GM12873 (cell line): Measurements from ENCODE around the gene USP11.

Source experiments
- TF ChIP-seq, protein P1 (sequence below): IDR thresholded peaks from 2 replicates; pipeline ENCODE4 v1.5.1; 2012; ENCODE audit warnings: low read depth, mild to moderate bottlenecking, moderate library complexity, low read length, control low read depth; ENCODE audit not compliant: insufficient read depth; ENCODE audit errors: missing control alignments

Gene USP11

DNA sequence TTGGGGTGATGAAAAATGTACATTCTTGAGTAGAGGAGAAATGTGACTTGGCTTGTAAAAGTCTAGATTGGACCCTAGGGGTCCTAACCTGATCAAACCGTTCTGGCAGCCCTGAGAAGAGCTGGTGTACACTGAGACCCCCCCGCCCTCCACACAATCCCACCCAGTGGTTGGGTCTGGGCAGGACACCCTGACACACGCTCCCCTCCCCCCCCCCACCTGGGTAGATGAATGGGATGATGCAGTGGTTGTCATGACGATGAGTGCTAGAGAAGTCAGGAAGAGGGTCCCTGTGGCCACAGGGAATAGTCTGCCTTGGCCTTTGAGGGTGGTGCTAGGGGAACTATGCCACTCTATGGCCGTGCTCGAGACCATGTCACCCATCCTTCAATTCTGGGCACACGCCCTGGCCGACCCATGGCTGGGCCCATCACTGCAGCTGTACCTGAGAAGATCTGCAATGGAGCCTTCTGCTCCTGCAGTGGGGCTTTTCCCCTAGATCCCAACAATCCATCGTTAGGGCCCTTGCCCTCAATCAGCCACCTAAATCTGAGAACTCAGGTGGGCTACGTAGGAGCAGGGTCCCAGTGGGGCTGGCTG lies 10.0 kb upstream of the USP11 start:
- TF ChIP-seq, protein P1, sequence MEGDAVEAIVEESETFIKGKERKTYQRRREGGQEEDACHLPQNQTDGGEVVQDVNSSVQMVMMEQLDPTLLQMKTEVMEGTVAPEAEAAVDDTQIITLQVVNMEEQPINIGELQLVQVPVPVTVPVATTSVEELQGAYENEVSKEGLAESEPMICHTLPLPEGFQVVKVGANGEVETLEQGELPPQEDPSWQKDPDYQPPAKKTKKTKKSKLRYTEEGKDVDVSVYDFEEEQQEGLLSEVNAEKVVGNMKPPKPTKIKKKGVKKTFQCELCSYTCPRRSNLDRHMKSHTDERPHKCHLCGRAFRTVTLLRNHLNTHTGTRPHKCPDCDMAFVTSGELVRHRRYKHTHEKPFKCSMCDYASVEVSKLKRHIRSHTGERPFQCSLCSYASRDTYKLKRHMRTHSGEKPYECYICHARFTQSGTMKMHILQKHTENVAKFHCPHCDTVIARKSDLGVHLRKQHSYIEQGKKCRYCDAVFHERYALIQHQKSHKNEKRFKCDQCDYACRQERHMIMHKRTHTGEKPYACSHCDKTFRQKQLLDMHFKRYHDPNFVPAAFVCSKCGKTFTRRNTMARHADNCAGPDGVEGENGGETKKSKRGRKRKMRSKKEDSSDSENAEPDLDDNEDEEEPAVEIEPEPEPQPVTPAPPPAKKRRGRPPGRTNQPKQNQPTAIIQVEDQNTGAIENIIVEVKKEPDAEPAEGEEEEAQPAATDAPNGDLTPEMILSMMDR, result no peak

DNA sequence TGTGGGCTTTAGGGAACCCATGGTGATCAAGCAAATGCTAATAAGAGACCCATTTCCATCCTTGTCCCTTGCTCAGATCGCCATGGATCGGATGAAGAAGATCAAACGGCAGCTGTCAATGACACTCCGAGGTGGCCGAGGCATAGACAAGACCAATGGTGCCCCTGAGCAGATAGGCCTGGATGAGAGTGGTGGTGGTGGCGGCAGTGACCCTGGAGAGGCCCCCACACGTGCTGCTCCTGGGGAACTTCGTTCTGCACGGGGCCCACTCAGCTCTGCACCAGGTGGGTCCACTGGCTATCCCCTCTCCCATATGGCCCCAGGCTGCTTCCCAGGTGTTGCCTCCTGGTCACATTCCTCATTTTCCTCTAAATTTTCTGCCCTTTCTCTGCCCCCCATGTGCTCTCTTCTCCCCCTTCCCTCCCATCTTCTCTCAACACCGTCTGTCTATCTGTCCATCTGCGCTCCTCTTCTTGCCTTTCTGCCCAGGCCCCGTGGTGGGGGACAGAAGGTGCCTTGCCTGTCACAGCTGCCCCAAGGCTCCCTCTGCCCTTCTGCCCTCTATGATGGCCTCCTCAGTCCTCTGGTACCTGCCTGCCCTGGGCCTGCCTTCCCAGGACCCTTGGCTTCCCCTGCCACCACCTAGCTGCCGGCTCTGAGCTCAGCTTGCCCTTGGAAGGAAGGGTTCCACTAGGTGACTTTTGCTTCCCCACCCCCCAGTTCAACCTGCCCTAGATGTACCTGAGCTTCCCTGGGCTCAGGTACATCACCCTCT lies 9.1 kb upstream of the USP11 start:
- TF ChIP-seq, protein P1, result no peak

DNA sequence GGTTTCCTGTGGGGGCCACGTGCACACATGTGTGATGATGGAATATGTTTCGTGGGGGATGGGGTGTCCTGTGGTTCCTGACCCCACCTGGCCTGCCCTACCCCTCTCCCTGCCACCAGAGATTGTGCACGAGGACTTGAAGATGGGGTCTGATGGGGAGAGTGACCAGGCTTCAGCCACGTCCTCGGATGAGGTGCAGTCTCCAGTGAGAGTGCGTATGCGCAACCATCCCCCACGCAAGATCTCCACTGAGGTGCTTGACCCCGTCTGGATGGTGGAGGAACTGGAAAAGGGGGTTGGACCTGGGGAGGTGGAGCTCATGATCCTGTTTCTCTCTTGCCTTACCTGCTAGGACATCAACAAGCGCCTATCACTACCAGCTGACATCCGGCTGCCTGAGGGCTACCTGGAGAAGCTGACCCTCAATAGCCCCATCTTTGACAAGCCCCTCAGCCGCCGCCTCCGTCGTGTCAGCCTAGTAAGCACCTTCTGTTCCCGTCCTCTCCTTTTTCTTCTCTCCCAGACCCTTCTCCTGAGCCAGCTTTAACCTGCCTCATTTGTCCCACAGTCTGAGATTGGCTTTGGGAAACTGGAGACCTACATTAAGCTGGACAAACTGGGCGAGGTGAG lies 8.4 kb upstream of the USP11 start:
- TF ChIP-seq, protein P1, result no peak

DNA sequence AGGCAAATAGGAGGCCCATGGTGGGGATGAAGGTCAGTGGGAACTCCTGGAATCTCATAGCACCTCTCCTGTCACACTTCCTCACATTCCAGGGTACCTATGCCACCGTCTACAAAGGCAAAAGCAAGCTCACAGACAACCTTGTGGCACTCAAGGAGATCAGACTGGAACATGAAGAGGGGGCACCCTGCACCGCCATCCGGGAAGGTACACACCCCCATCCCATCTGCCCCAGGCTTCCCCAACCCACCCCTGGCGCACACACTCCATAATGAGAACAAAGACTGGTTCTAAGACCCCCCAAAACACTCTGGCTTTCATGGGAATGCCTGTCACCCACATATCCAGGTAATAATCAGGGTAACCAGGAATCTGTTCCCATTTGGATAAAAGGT lies 7.9 kb upstream of the USP11 start:
- TF ChIP-seq, protein P1, result no peak

DNA sequence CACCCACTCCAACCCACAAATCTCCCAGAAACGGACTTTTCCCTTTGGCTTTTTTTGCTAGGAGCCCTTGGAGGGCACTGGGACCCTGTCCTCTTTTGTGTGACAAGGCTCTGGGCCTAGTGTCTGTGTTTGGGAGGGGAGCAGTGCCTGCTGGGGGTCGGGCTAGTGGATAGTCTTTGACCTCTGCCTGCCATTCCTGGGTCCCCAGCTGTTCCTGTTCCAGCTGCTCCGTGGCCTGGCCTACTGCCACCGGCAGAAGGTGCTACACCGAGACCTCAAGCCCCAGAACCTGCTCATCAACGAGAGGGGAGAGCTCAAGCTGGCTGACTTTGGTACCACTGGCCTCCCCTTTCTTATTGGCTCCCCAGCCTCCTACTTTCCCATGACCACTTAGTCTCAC lies 6.7 kb upstream of the USP11 start:
- TF ChIP-seq, protein P1, result no peak

DNA sequence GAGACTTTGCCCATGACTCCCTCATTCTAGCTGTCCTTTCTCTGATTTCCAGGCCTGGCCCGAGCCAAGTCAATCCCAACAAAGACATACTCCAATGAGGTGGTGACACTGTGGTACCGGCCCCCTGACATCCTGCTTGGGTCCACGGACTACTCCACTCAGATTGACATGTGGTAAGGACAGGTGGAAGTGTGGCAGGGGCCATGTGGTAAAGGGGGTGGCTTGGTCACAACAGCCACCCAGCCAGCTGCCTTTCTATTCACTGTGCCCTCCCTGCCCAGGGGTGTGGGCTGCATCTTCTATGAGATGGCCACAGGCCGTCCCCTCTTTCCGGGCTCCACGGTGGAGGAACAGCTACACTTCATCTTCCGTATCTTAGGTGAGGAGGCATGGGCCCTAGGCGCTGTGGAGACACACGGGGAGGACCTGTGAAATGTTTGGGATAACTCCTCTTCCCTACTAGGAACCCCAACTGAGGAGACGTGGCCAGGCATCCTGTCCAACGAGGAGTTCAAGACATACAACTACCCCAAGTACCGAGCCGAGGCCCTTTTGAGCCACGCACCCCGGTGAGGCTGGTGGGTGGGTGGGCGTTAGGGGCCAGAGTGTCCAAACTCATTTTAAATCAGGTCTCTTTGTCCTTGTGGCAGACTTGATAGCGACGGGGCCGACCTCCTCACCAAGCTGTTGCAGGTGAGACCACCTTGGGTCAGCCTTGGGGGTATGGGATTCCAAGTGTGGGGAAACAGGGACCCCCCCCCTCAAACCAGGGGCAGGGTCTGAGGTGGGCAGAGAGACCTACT lies 6.1 kb upstream of the USP11 start:
- TF ChIP-seq, protein P1, result no peak

DNA sequence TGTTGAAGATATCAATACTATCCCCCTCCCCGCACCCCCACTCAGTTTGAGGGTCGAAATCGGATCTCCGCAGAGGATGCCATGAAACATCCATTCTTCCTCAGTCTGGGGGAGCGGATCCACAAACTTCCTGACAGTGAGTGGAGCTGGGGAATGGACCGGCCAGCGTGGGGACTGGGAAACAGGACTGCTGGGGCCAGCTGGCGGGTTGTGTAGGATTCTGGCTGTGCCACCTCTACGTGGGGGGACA lies 5.5 kb upstream of the USP11 start:
- TF ChIP-seq, protein P1, result no peak
